Body of pancreas (tissue), 4 donors: Measurements from ENCODE around the gene LMX1B.

Experiments
- POLR2A ChIP-seq, 3 donors: fragments of 450-650 bp; IDR thresholded peaks; one replicate each; pipeline ENCODE4 v1.6.1; 2016; ENCODE audit warnings: antibody characterized with exemption in 3 of 3, mild to moderate bottlenecking in 2 of 3
- TF ChIP-seq, protein P1 (sequence below), 7 experiments: fragments of 450-650 bp in 4 of 7; fragments of 200-600 bp in 3 of 7; sonication (generic) in 3 of 7; IDR thresholded peaks; one replicate each; pipeline ENCODE4 v1.5.1; 2016 to 2019; ENCODE audit warnings: antibody characterized with exemption in 7 of 7

DNA sequence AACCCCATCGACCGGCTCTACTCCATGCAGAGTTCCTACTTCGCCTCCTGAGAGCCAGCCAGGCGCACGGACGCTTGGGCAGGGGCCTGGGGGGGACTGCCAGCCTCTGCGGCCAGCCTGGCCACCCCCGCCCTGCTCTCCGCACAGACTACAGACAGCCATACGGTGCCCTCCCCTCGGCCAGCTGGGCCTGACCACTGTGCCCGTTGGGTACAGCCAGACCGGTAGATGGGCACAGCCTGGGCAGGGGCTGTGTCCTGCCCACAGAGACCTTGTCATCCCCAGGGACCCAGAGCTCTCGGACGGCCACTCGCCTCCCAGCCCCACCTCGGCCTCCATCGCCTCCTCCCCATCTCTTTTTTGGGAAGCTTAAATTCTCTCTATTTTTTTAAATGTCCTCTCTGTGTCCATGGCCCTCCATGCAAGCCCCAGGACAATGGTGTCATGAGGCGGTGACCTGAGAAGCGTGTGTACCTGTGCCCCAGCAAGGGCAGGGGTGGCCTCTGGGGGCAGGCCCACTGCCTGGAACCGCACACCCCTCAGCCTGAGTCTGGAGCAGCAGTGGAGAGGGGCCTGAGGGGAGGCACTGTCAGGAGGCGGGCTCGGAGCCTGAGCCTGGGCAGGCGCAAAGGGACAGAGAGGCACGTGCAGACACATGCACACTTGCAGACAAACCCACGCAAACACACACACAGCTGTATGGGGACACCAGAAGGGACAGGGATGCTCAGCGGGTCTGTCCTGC lies 82.8 kb downstream of the LMX1B start:
- TF ChIP-seq, protein P1, sequence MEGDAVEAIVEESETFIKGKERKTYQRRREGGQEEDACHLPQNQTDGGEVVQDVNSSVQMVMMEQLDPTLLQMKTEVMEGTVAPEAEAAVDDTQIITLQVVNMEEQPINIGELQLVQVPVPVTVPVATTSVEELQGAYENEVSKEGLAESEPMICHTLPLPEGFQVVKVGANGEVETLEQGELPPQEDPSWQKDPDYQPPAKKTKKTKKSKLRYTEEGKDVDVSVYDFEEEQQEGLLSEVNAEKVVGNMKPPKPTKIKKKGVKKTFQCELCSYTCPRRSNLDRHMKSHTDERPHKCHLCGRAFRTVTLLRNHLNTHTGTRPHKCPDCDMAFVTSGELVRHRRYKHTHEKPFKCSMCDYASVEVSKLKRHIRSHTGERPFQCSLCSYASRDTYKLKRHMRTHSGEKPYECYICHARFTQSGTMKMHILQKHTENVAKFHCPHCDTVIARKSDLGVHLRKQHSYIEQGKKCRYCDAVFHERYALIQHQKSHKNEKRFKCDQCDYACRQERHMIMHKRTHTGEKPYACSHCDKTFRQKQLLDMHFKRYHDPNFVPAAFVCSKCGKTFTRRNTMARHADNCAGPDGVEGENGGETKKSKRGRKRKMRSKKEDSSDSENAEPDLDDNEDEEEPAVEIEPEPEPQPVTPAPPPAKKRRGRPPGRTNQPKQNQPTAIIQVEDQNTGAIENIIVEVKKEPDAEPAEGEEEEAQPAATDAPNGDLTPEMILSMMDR (IDR thresholded peaks at IDR 0.05) = no peak
- TF ChIP-seq POLR2A (IDR thresholded peaks at IDR 0.05) = no peak
